GM20000 (cell line): ENCODE data around the gene CDH9.
"Not testable (repeated sequence)": the region's sequence is repeated elsewhere in the genome, so short reads cannot be mapped to it uniquely, and the experiment has no call there.

Source experiments
- DNase-seq: peaks from one replicate; pipeline ENCODE4 v3.0.0; 2012; ENCODE audit warnings: low spot score
- CTCF ChIP-seq: IDR thresholded peaks from 2 replicates; pipeline ENCODE4 v1.5.1; 2012; ENCODE audit warnings: mild to moderate bottlenecking, control low read depth; ENCODE audit errors: extremely low read depth, missing control alignments

Gene CDH9

GRCh38 chr5:26877154-26877553 lies 161.2 kb downstream of the CDH9 start:
- no peak for DNase-seq
- TF ChIP-seq CTCF: no peak

GRCh38 chr5:26872337-26872736 lies 166.0 kb downstream of the CDH9 start:
- no peak for DNase-seq
- TF ChIP-seq CTCF: no peak

- no peak for DNase-seq
- no peak for TF ChIP-seq CTCF
Measured at GRCh38 chr5:26869781-26870180, 168.6 kb downstream of the CDH9 start.

GRCh38 chr5:26868504-26868903 lies 169.9 kb downstream of the CDH9 start:
- no peak for TF ChIP-seq CTCF
- DNase-seq: no peak

- no peak for TF ChIP-seq CTCF
- DNase-seq: no peak
Measured at GRCh38 chr5:26864061-26864460, 174.3 kb downstream of the CDH9 start.

- DNase-seq: no peak
- no peak for TF ChIP-seq CTCF
Measured at GRCh38 chr5:26856238-26856637, 182.1 kb downstream of the CDH9 start.

GRCh38 chr5:26852450-26852849 lies 185.9 kb downstream of the CDH9 start:
- not testable (repeated sequence) for DNase-seq

GRCh38 chr5:26847041-26847736 lies 191.2 kb downstream of the CDH9 start:
- no peak for DNase-seq
- no peak for TF ChIP-seq CTCF
